Measurements from ENCODE around the gene ITGB4. TPM values are rescaled to one million over a fixed set of nuclear protein-coding genes. Genes with fewer than 3 reads are reported as not detected.
A peak's percentile ranks its signal among the peaks of the same experiment; 100 is the strongest.

ITGB4 gene
- total RNA-seq, 1 experiment from 2014 or later: 568 TPM

- Histone ChIP-seq H3K4me1 (ENCODE audit: control insufficient read depth in 1 of 2, insufficient read depth in 2 of 2, low read length in 2 of 2) (peaks cover 35 to 74% of the 10 kb centered on the region in 2 experiments), H3K4me2 (ENCODE audit: low read length) (peak overlapping the region; percentile 84), H3K4me3 (replicated peaks in 1 of 2; ENCODE audit: low read depth in 1 of 2, low read length in 2 of 2) (peak overlapping the region; percentile 74 to 84), H3K9me3 (ENCODE audit: control insufficient read depth in 1 of 2, insufficient read depth in 1 of 2, low read depth in 1 of 2, low read length in 2 of 2) (no peaks in the 10 kb centered on the region), H3K27me3 (ENCODE audit: insufficient read depth, low read length) (no peaks in the 10 kb centered on the region), H3K36me3 (ENCODE audit: control insufficient read depth in 1 of 2, insufficient read depth in 2 of 2, low read length in 2 of 2) (peaks cover 16 to 33% of the 10 kb centered on the region in 2 experiments), H2AFZ (ENCODE audit: low read depth, low read length, poor library complexity, severe bottlenecking) (no peak overlapping the region), H3K79me2 (ENCODE audit: insufficient read depth, low read length) (peaks cover 27% of the 10 kb centered on the region), H4K20me1 (ENCODE audit: insufficient read depth) (peaks cover 31% of the 10 kb centered on the region), H3K9me2 (ENCODE audit: insufficient read depth) (no peaks in the 10 kb centered on the region), H3K27ac (ENCODE audit: low read depth, low read length) (peak overlapping the region; percentile 97), H3K9ac (ENCODE audit: low read length) (peak overlapping the region; percentile 97)
- ChIA-PET POLR2A (interaction anchor here (0.9 to 5.1 kb wide), 8 partner anchors 8 to 129 kb away, joined by 3 to 83 read pairs (median 6); partner anchors contain the start of genes GALK1, TRIM47 and WBP2), CTCF (interaction anchor here (1.5 kb wide), 1 partner anchor 48 kb away, joined by 6 read pairs; no protein-coding TSS in a partner anchor), RAD21 (ENCODE audit: low non-redundant PET in 1 of 2, low total read pairs in 2 of 2, uncharacterized antibody in 2 of 2, unreplicated experiment in 2 of 2) (no interaction called here)
- TF ChIP-seq YY1 (IDR thresholded peaks at IDR 0.05; ENCODE audit: extremely low read depth, insufficient replicate concordance, low read depth, low read length) (peak; percentile 4), POLR2AphosphoS5 (IDR thresholded peaks at IDR 0.05; ENCODE audit: low read depth, low read length) (no peak), ZNF274 (IDR thresholded peaks at IDR 0.05; ENCODE audit: low read depth, low read length) (no peak), CTCF (IDR thresholded peaks at IDR 0.05 in 2 of 3, conservative IDR thresholded peaks at IDR 0.05 in 1 of 3; ENCODE audit: borderline replicate concordance in 1 of 3, insufficient read depth in 1 of 3, low read depth in 2 of 3, low read length in 2 of 3) (peak in 2 of 3 experiments; percentile 75 to 78; a peak in 4 of 6 replicates), EZH2phosphoT487 (IDR thresholded peaks at IDR 0.05; ENCODE audit: borderline replicate concordance) (no peak), SP1 (IDR thresholded peaks at IDR 0.05; ENCODE audit: low read depth) (no peak)
- DNase-seq (ENCODE audit: low read depth, low spot score) (no peak), ATAC-seq (peak; percentile 18)
- intact Hi-C loops (cut with micrococcal nuclease): loop anchor here (2.0 to 5.0 kb wide), 2 partner anchors 76 to 98 kb away; partner anchors contain the start of genes TRIM47 and WBP2
- no TSS peak for BruUV-seq (replicated peaks)
These were observed 57.6 kb downstream of the ITGB4 start for GRCh38 chr17:75778861-75779249.
